Measurements from ENCODE around the gene ENSA.
"Not testable (repeated sequence)": the region's sequence is repeated elsewhere in the genome, so short reads cannot be mapped to it uniquely, and the experiment has no call there.

ENSA gene

DNA sequence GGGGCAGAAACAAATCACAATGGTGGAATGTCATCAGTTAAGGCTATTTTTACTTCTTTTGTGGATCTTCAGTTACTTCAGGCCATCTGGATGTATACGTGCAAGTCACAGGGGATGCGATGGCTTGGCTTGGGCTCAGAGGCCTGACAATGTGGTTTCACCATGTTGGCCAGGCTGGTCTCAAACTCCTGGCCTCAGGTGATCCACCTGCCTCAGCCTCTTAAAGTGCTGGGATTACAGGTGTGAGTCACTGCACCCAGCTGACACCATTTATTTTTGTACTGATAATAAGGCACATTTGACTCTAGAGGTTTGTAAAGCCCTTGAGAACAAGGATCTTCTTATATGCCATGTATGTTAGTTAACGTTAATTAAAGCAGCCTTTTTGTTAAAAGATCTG lies 48.4 kb downstream of the ENSA start:
- not testable (repeated sequence) for H3K9me3 ChIP-seq (ENCODE audit: control insufficient read depth in 2 of 2, low read length in 2 of 2); H3K4me3 ChIP-seq (ENCODE audit: low read length in 2 of 2); H3K9ac ChIP-seq (ENCODE audit: low read length in 2 of 2); H3K27ac ChIP-seq (ENCODE audit: low read length); H3K4me1 ChIP-seq (ENCODE audit: control insufficient read depth, insufficient read depth, low read length); H3K27me3 ChIP-seq (ENCODE audit: control insufficient read depth in 1 of 2, insufficient read depth in 2 of 2, low read length in 2 of 2)
- peaks cover 0 to 21% of the 10 kb centered on the region in 2 donors for H3K36me3 ChIP-seq (ENCODE audit: control insufficient read depth in 2 of 2, insufficient read depth in 2 of 2, low read length in 2 of 2)

- Histone ChIP-seq H3K9ac (ENCODE audit: low read length in 2 of 2) (peak overlapping the region; percentile 91 to 96), H3K4me1 (ENCODE audit: control insufficient read depth, insufficient read depth, low read length) (peaks cover 10% of the 10 kb centered on the region), H3K27me3 (ENCODE audit: control insufficient read depth in 1 of 2, insufficient read depth in 2 of 2, low read length in 2 of 2) (no peaks in the 10 kb centered on the region), H3K4me3 (ENCODE audit: low read length in 2 of 2) (peak overlapping the region; percentile 75 to 76), H3K27ac (ENCODE audit: low read length) (peak overlapping the region; percentile 98), H3K36me3 (ENCODE audit: control insufficient read depth in 2 of 2, insufficient read depth in 2 of 2, low read length in 2 of 2) (peaks cover 9 to 29% of the 10 kb centered on the region in 2 donors), H3K9me3 (ENCODE audit: control insufficient read depth in 2 of 2, low read length in 2 of 2) (no peaks in the 10 kb centered on the region)
These were observed 49.3 kb downstream of the ENSA start for GRCh38 chr1:150579945-150580642.

- H3K4me1 ChIP-seq (ENCODE audit: control insufficient read depth, insufficient read depth, low read length) = peaks cover 18% of the 10 kb centered on the region
These were observed 50.1 kb downstream of the ENSA start, which contains the start of gene MCL1 for GRCh38 chr1:150579110-150579944. Gene MCL1, minus strand, starts transcription at chr1:150579610. Its CDS starts 80 bp downstream, at chr1:150579530.

GRCh38 chr1:150578272-150579109 lies 50.9 kb downstream of the ENSA start:
- peaks cover 20 to 36% of the 10 kb centered on the region in 2 donors for H3K36me3 ChIP-seq (ENCODE audit: control insufficient read depth in 2 of 2, insufficient read depth in 2 of 2, low read length in 2 of 2)

More at GRCh38 chr1:150579110-150579944, 50.1 kb downstream of the ENSA start, which contains the start of gene MCL1:
- Histone ChIP-seq H3K9me3 (ENCODE audit: control insufficient read depth in 2 of 2, low read length in 2 of 2) (no peaks in the 10 kb centered on the region), H3K36me3 (ENCODE audit: control insufficient read depth in 2 of 2, insufficient read depth in 2 of 2, low read length in 2 of 2) (peaks cover 16 to 36% of the 10 kb centered on the region in 2 donors), H3K27ac (ENCODE audit: low read length) (peak within 1 kb of the TSS; percentile 98), H3K9ac (ENCODE audit: low read length in 2 of 2) (peak within 1 kb of the TSS; percentile 91 to 99), H3K27me3 (ENCODE audit: control insufficient read depth in 1 of 2, insufficient read depth in 2 of 2, low read length in 2 of 2) (no peaks in the 10 kb centered on the region), H3K4me3 (ENCODE audit: low read length in 2 of 2) (peak within 1 kb of the TSS; percentile 86 to 100)

GRCh38 chr1:150577557-150578271 lies 51.7 kb downstream of the ENSA start:
- Histone ChIP-seq H3K36me3 (ENCODE audit: control insufficient read depth in 2 of 2, insufficient read depth in 2 of 2, low read length in 2 of 2) (peaks cover 27 to 43% of the 10 kb centered on the region in 2 donors), H3K4me3 (ENCODE audit: low read length in 2 of 2) (peak overlapping the region; percentile 86 to 100), H3K27me3 (ENCODE audit: control insufficient read depth in 1 of 2, insufficient read depth in 2 of 2, low read length in 2 of 2) (no peaks in the 10 kb centered on the region), H3K27ac (ENCODE audit: low read length) (peak overlapping the region; percentile 98), H3K9me3 (ENCODE audit: control insufficient read depth in 2 of 2, low read length in 2 of 2) (no peaks in the 10 kb centered on the region), H3K9ac (ENCODE audit: low read length in 2 of 2) (peak overlapping the region; percentile 89 to 99), H3K4me1 (ENCODE audit: control insufficient read depth, insufficient read depth, low read length) (peaks cover 27% of the 10 kb centered on the region)

More at GRCh38 chr1:150578272-150579109, 50.9 kb downstream of the ENSA start:
- Histone ChIP-seq H3K9ac (ENCODE audit: low read length in 2 of 2) (peak overlapping the region; percentile 89 to 99), H3K4me3 (ENCODE audit: low read length in 2 of 2) (peak overlapping the region; percentile 86 to 100), H3K9me3 (ENCODE audit: control insufficient read depth in 2 of 2, low read length in 2 of 2) (no peaks in the 10 kb centered on the region), H3K27me3 (ENCODE audit: control insufficient read depth in 1 of 2, insufficient read depth in 2 of 2, low read length in 2 of 2) (no peaks in the 10 kb centered on the region), H3K27ac (ENCODE audit: low read length) (peak overlapping the region; percentile 98), H3K4me1 (ENCODE audit: control insufficient read depth, insufficient read depth, low read length) (peaks cover 20% of the 10 kb centered on the region)

DNA sequence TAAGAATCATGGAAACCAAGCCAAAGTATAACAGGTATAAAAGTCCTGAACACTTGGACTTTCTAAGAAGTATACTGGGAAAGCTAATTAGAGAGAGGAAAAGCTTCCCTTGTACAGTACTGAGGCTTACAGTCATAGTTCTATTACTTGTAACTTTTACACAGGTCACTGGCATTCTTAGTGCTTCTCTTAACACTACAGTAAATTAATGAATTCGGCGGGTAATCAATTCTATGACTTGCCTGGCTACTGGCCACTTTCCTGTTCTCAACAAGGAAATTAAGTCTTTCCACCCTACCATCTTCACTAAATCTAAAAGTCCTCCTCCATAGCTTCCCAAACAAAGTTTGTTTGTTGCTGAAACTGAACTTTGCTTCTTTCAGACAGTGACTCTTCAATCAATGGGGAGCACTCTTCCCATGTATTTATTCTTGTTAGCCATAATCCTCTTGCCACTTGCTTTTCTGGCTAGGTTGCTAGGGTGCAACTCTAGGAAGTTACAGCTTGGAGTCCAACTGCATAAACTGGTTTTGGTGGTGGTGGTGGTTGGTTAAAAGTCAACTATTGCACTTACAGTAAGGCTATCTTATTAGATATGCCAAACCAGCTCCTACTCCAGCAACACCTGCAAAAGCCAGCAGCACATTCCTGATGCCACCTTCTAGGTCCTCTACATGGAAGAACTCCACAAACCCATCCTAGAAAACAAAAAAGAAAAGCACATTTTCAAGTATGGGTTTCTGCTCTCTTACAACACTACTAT lies 52.4 kb downstream of the ENSA start:
- no peaks in the 10 kb centered on the region for H3K9me3 ChIP-seq (ENCODE audit: control insufficient read depth in 2 of 2, low read length in 2 of 2)
- peaks cover 27% of the 10 kb centered on the region for H3K4me1 ChIP-seq (ENCODE audit: control insufficient read depth, insufficient read depth, low read length)
- H3K27ac ChIP-seq (ENCODE audit: low read length) = peak overlapping the region; percentile 98
- H3K36me3 ChIP-seq (ENCODE audit: control insufficient read depth in 2 of 2, insufficient read depth in 2 of 2, low read length in 2 of 2) = peaks cover 28 to 46% of the 10 kb centered on the region in 2 donors
- no peaks in the 10 kb centered on the region for H3K27me3 ChIP-seq (ENCODE audit: control insufficient read depth in 1 of 2, insufficient read depth in 2 of 2, low read length in 2 of 2)
- H3K9ac ChIP-seq (ENCODE audit: low read length in 2 of 2) = peak overlapping the region; percentile 89 to 99
- peak overlapping the region; percentile 86 to 100 for H3K4me3 ChIP-seq (ENCODE audit: low read length in 2 of 2)

GRCh38 chr1:150576367-150576711 lies 53.1 kb downstream of the ENSA start:
- H3K4me3 ChIP-seq (ENCODE audit: low read length in 2 of 2) = peak overlapping the region; percentile 86 to 100
- peaks cover 27% of the 10 kb centered on the region for H3K4me1 ChIP-seq (ENCODE audit: control insufficient read depth, insufficient read depth, low read length)
- H3K27ac ChIP-seq (ENCODE audit: low read length) = no peak overlapping the region
- no peaks in the 10 kb centered on the region for H3K27me3 ChIP-seq (ENCODE audit: control insufficient read depth in 1 of 2, insufficient read depth in 2 of 2, low read length in 2 of 2)
- H3K9ac ChIP-seq (ENCODE audit: low read length in 2 of 2) = peak overlapping the region; percentile 89 to 99
- H3K9me3 ChIP-seq (ENCODE audit: control insufficient read depth in 2 of 2, low read length in 2 of 2) = no peaks in the 10 kb centered on the region
- peaks cover 29 to 46% of the 10 kb centered on the region in 2 donors for H3K36me3 ChIP-seq (ENCODE audit: control insufficient read depth in 2 of 2, insufficient read depth in 2 of 2, low read length in 2 of 2)

DNA sequence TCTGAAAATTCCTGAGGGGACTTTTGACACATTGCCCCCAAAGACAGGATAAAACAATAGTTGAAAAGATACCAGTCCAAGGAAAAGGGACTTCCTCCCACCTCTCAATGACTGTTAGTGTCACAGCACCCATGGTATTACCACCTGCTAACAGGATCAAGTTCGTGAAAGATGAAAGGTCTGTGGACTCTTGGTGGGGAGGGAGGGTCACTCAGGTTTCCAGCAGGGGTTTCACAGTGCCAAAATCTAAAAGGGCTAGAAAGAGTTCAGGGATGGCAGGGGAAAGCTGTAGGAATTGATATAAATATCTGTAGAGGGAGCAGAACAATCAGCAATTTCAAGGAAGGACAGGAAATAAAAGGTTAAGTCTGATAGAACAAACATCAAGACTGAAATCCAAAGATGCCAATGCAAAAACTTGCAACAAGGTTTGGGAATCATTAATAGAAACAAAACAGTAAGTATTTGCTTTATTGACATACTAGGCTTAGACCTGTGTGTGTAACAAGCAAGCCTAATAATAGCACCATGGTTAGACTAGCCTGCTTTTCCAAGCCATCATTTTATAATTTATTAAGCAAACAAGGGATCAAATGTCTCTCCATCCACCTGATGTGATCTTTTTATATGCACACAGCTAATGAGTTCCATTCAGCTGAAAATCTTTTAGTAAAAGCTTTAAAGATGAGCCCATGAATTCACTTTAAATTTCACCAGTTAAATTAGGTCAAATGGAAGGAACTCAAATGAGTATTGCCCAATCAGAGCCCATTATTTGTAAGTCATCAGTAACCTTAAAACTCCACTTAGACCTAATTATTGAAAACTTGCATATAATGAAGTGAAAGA lies 53.7 kb downstream of the ENSA start:
- H3K27ac ChIP-seq (ENCODE audit: low read length) = peak overlapping the region; percentile 4
- H3K27me3 ChIP-seq (ENCODE audit: control insufficient read depth in 1 of 2, insufficient read depth in 2 of 2, low read length in 2 of 2) = no peaks in the 10 kb centered on the region
- peak overlapping the region; percentile 86 to 100 for H3K4me3 ChIP-seq (ENCODE audit: low read length in 2 of 2)
- peaks cover 29 to 46% of the 10 kb centered on the region in 2 donors for H3K36me3 ChIP-seq (ENCODE audit: control insufficient read depth in 2 of 2, insufficient read depth in 2 of 2, low read length in 2 of 2)
- H3K9ac ChIP-seq (ENCODE audit: low read length in 2 of 2) = peak overlapping the region; percentile 55 to 89
- no peaks in the 10 kb centered on the region for H3K9me3 ChIP-seq (ENCODE audit: control insufficient read depth in 2 of 2, low read length in 2 of 2)
- H3K4me1 ChIP-seq (ENCODE audit: control insufficient read depth, insufficient read depth, low read length) = peaks cover 32% of the 10 kb centered on the region

GRCh38 chr1:150575072-150575489 lies 54.3 kb downstream of the ENSA start:
- Histone ChIP-seq H3K9me3 (ENCODE audit: control insufficient read depth in 2 of 2, low read length in 2 of 2) (no peaks in the 10 kb centered on the region), H3K27me3 (ENCODE audit: control insufficient read depth in 1 of 2, insufficient read depth in 2 of 2, low read length in 2 of 2) (no peaks in the 10 kb centered on the region), H3K4me3 (ENCODE audit: low read length in 2 of 2) (peak overlapping the region; percentile 86 to 100), H3K4me1 (ENCODE audit: control insufficient read depth, insufficient read depth, low read length) (peaks cover 30% of the 10 kb centered on the region), H3K9ac (ENCODE audit: low read length in 2 of 2) (peak overlapping the region in 1 of 2 donors; percentile 89), H3K36me3 (ENCODE audit: control insufficient read depth in 2 of 2, insufficient read depth in 2 of 2, low read length in 2 of 2) (peaks cover 29 to 46% of the 10 kb centered on the region in 2 donors), H3K27ac (ENCODE audit: low read length) (peak overlapping the region; percentile 46)
